GM12873 (cell line): ENCODE measurements around the gene MYBBP1A.

Experiments used
- TF ChIP-seq, protein P1 (sequence below): IDR thresholded peaks from 2 replicates; pipeline ENCODE4 v1.5.1; 2012; ENCODE audit warnings: low read depth, mild to moderate bottlenecking, moderate library complexity, low read length, control low read depth; ENCODE audit not compliant: insufficient read depth; ENCODE audit errors: missing control alignments

MYBBP1A gene

DNA sequence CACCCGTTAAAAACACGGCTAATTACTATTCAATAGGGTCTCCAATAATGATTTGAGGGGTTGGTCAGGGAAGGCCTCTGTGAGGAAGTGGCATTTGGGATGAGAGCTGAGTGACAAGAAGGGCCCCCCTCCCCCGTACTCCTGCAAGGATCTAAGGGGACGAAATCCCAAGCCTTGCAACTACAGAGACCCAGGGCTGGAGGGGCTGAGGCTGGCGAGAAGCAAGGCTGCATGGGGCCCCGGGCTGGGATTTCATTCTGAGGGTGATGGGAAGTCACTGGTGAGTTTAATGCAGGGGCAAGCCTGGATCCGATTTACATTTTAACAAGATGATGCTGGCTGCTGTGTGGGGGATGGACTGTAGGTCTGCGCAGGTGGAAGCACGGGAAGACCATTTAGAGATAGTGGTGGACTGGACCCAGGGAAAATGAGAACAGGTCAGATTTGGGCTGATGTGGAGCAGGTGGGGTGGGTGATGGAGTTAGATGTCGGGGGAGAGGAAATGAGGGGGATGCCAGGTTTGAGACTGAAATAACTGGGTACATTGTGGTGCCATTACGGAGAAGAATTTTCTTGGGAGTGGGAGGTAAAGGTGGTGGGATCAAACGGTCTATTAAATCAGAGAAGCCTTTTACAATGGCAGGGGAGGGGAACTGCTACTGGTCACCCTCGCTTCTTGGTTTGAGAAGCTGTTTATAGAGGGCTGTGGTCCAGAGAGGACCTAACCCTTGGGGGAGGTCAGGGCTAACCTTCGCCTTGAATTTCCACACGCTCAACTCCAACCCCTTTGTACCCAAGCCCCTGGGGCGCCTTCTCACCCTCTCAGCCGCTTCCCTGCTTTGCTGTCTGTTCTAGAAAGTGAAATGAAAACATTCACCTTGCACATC lies 932 bp upstream of the MYBBP1A start:
- TF ChIP-seq, protein P1, sequence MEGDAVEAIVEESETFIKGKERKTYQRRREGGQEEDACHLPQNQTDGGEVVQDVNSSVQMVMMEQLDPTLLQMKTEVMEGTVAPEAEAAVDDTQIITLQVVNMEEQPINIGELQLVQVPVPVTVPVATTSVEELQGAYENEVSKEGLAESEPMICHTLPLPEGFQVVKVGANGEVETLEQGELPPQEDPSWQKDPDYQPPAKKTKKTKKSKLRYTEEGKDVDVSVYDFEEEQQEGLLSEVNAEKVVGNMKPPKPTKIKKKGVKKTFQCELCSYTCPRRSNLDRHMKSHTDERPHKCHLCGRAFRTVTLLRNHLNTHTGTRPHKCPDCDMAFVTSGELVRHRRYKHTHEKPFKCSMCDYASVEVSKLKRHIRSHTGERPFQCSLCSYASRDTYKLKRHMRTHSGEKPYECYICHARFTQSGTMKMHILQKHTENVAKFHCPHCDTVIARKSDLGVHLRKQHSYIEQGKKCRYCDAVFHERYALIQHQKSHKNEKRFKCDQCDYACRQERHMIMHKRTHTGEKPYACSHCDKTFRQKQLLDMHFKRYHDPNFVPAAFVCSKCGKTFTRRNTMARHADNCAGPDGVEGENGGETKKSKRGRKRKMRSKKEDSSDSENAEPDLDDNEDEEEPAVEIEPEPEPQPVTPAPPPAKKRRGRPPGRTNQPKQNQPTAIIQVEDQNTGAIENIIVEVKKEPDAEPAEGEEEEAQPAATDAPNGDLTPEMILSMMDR: no peak

DNA sequence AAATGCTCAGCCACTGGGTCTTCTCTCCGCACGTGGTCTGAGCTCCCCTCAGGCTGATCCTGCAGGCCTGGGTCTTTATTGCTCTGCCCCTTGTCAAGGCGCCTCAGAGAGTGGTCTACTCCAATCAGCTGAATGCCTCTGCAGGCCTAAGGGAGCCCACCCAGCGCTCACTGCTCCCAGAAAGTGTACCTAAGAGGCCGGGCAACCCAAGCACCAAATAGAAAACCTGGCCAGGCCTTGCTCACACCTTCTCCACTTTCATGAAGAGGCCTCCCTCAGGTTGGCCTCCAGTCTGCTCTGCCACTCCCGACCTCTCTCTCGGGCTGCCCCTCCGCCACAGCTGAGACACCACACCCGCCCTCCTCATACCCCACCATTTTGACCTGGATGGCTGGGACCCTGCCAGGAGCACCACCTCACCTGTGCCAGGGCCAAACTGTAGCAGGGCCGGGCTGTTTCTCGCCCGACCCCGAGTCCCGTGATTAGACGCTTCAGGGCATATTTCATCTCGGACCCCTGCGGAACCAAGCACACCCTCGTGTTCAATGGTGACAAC lies 665 bp downstream of the MYBBP1A start:
- TF ChIP-seq, protein P1: no peak

DNA sequence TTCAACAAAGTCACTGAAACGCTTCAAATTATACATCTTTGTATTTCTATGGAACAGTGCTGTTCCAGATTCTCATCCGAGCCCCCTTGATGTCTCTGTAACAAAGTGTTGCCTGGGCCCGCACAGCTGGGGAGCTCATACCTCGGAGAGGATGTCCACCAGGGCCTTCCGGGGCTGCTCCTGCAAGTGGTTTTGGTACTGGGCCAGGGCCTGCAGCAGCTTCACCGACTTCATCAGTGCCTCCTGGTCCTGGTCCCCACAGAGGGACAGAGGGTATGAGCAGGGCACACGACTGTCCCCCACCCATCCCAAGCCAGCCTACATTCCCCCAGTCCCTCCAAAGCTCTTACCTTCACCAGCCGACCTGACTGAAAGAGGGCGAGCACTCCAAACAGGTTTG lies 1.5 kb downstream of the MYBBP1A start:
- TF ChIP-seq, protein P1: no peak

DNA sequence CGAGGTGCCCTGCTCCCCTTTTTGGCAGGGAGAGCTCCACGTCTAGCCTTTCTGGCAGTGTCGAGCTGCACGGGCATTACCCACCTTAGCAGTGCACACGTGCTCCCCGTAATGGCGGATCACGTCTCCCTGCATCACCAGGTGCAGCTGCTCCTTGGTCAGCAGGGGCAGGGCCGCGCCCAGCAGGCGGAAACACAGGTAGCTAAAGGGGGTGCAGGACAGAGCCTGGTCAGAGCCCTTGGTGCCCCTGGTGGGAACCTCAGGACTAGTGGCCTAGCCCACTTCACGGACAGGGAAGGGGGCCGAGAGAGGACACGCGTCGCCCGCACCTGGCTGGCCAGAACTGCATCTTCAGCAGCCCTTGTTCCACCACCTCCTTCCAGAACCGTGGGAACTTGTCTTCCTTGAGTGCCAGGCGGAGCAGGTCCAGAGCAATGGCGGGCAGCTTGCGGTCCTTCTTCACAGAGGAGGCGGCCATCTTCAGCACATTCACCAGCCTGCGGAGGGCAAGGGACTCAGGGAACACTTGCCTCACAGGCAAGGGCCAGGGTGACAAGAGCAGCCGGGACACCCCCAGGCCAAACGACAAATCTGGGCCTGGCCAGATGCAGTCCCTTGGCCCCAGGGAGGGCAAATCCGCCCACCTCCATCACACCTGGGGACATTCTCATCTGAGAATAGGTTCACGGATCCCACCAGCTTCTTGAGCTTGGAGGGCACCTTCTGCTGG lies 3.2 kb downstream of the MYBBP1A start:
- TF ChIP-seq, protein P1: no peak

DNA sequence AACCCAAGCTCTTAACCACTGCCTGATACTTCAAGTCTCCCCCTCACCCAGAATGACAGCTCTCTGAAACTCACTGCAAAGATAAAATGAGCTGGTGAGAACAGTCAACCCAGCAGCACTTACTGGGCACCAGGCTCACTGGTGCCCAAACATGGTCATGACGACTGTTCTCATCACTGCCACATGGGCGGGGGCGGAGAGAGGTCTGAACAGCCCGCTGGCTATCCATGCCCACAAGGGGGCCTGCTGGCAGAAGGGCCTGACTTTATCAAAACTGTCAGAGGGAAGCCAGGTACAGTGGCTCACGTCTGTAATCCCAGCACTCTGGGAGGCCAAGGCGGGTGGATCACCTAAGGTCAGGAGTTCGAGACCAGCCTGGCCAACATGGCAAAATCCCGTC lies 4.0 kb downstream of the MYBBP1A start:
- TF ChIP-seq, protein P1: no peak

DNA sequence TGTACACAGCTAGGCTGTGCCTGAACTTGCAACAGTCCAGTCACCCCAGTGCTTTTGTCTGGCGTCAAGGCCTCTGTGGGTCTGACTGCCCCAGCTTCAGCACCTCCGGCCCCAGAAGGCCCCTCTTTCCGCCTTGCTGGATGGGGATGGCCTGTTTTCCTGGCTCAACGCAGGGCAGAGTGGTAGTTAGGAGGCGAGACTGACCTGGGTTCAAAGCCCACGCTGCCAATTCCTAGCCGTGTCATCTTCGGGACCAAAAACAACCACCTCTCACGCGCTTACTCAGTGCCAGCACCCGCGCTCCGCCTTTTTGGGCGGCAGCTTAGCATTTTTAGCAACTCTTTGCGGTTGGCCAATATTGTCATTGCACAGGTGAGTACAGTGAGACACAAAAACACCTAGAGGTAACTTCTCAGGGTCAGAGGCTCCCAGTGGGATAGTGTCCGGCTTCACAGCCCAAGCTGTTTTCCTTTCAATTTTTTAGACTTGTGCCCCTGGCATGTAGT lies 4.6 kb downstream of the MYBBP1A start:
- TF ChIP-seq, protein P1: no peak

DNA sequence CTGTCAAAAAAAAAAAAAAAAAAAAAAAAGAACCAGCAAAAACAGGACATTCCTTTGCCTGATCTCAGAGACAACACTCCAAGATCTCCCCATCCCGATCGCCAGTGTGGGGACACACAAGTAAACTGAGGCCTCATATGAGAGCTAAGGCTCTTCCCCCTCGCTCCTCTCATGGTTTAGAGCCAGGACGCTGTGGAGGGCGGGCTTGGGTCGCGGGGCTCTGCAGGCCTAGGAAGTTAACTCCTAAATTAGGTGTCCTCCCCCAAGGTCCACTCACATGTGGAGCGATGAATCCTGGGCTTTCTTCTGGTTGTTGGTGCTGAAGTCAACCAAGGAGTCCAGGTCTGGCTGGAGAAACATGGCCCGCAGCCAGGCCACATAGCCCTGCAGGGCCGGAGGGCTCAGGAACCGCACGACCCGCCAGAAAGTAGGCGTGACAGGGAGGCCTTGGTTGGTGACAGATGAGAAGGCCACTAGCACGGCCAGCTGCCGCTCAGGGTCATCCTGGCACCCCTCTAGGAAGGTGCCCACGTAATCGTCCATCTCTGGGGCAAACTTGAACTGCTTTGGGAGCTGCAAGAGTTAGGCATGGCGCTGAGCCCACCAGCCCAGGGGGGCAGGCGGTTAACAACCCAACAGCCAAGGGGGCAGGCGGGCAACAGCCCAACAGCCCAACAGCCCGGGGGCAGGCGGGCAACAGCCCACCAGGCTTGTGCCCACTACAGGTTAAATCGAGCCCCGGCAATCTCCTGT lies 5.2 kb downstream of the MYBBP1A start:
- TF ChIP-seq, protein P1: no peak
